ENCODE data around the gene METTL21C.

The METTL21C gene

DNA sequence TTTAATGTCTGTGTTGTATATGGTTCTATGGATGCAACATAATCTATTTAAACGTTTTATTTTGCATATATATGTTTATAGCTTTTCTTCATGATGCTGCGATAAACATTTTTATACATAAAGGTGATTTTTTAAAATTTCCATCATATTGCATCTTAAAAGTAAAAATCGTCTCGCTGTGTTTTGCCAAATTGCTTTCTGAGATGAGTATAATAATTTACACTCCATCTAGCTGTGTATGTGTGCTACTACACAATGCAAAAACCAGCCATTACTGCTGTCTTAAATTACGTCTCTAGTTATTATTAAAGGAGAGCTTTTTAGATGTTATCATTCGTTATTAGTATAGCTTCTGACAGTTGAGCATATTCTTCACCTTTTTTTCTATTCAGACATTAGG is 37.2 kb downstream of the METTL21C start:
- no peak for DNase-seq

DNA sequence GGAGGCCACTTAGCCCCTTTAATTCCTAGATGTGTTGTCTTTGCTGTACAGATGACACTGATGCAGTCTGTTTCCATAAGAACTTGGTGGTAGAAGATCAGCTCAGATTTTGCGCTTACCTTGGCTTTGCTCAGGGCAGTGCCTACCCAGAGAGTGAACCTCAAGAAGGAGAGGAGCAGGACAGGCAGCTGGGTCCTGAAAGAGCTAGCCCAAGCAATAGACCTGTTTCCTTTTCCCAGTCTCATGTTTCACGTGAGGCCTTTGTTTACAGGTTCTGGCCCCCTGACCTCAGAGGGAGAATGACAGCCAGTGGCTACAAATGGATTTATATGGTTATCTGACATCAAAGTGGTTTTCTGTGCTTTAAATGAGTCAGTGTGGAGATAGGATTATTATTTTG is 40.1 kb downstream of the METTL21C start:
- no peak for DNase-seq

DNA sequence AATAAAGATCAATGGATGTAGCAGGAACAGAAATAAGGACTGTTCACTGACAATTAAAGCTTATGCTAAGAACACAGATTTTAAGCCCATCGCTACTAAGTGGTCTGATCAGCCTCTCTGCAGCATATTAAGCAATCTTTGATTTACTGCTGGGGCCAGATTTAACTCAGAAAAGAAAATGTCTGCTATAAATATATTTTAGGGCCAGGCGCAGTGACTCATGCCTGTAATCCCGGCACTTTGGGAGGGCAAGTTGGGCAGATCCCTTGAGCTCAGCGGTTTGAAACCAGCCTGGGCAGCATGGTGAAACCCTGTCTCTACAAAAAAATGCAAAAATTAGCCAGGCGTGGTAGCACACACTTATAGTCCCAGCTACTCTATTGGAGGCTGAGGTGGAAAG is 43.0 kb downstream of the METTL21C start:
- DNase-seq = no peak

DNA sequence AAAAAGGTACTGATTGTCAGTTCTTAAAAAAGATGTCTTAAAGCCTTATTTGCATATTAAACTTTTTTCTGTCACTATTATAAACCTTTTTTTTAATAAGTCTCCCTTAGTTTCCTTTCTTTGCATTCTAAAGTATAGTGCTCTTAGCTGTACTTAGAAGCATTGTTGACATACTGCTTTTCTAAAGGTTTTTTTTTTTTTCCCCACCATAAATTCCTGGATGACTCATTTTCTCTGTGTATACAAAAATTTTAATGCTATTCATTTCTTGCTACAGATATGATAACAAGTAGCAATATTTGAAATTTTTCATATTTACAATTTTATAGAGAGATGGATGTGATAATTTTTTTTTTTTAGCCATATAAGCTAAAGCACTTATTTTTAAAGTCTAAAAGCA is 43.5 kb downstream of the METTL21C start:
- DNase-seq = no peak

DNA sequence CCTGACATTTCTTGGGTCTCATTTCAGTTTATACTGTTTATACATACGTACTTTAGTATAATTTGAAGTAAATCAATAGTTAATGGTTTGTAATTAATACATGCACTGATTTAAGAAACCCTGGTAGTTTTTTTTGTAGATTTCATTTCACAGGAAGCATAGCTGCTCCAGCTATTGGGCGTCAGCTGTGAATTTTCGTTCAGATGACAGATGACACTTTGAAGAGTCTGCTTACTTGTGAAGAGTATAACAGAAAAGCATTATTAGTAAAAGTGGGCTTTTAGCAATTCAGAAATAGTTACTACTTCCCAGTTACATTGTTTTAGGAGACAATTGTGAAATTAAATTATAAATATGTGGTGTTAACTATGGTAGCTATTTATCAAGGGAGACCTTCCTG is 44.4 kb downstream of the METTL21C start:
- DNase-seq = no peak

DNA sequence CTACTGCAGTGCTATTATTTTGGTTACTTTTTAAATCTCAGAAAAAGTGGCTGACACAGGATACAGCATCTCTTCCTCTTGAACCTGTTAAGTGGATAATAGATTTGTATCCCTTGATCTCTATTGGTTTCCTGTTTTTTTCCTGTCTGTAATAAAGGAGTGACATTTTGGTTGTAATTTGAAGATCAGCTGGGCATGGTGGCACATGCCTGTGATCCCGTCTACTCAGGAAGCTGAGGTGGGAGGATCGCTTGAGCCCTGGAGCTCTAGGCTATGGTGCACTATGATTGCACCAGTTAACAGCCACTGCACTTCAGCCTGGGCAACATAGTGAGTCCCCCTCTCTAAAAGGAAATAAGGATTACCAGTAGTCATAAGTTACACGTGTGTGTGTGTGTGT is 46.8 kb downstream of the METTL21C start:
- DNase-seq = no peak

DNA sequence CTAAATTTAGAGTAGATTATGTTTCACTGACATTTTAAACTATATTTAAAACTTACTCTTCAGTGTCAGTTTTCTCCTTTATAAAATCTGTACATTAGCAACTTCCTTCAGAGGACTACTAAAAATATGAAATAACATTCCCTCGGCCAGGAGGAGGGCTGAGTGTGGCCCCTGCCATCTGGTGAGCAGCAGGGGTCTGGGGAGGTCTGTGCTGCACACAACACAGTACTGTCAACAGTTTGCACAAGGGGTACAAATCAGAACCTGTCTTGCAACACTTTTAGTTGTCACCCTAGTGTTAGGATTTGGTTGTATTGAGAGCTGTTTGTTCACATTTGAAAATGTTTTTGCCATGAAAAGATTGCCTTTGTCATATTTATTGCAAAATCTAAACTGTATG is 49.1 kb downstream of the METTL21C start:
- DNase-seq = no peak

DNA sequence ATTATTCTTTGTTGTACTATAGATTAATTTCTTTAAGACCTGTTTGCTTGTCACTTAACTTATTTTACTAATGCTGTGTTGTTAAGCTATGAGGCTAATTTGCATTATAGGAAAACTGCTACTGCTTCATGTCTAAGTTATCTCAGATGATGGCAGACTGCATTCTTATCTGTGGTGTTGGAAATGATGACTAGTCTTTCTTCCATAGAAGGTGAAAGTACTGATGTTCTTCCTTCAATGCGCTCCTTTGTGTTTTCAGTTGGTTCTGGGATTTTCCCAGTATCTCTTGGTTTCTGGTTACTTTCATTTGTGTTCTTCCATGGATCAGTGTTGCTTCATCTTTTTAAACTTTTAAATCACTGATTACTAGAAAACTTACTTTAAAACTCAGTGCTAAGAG is 51.2 kb downstream of the METTL21C start:
- DNase-seq = no peak

DNA sequence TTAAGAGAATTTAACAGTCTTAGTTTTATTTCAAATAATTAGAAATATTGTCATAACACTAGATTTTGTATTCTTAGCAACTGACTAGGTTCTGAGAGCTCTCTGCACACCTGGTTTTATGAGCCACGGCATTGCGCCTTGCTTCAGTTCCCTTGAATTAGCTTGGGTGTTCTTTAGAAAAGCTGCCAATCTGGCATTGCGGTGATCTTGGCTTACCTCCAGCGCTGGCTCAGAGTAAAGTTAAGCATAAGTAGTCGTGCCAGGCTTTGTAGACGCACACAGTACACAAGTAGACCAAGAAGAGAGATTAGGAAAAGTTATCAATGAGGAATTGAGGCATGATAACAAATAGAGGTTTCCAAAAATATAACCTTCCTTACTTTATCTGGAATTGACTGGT is 52.4 kb downstream of the METTL21C start:
- no peak for DNase-seq

DNA sequence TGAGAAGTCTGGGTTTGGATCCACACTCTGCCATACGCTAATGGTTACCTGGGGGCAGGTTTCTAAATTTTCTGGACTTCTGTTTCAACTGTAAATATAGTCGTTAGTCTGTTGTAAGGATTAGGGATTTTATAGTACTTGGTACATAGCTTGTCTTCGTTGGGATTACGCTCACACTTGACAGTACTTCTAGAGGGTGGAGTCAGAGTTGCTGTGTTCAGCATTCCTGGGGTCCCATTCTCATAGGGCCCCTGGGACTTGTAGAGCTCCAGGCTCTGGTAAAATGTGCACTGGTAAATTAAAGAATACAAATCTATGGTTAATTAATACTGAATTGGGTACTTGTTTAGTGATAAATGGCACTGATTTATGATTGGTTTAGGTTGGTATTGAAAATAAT is 52.8 kb downstream of the METTL21C start:
- DNase-seq = no peak

DNA sequence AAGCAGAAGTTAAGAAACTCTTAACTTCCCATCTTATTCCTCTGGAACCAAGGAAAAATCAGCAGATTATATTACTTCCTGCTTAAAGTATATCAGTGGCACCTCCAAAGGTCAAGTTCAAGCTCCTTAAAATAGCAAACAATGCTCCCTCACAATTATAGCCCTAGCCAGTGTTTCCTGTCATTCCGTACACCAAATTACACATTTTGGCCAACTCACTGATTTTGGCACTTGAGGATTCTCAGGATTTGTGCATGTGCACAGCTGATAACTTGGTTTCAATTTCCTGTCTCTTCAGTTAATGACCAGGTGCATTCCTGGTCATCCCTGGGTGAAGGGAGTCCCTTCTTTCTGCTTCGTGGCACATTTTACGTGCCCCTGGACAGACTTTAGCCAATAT is 56.1 kb downstream of the METTL21C start:
- DNase-seq = no peak

Data from cortex of kidney (tissue), 1 donor.